Breast epithelium (tissue), 3 donors: ENCODE results near the gene NUP107.

Experiments used
- CTCF ChIP-seq, 3 donors: fragments of 450-650 bp; IDR thresholded peaks; one replicate each; pipeline ENCODE4 v1.5.1; 2016 to 2017; ENCODE audit warnings: antibody characterized with exemption in 3 of 3, mild to moderate bottlenecking in 3 of 3, moderate library complexity in 3 of 3
- POLR2A ChIP-seq: fragments of 450-650 bp; IDR thresholded peaks from one replicate; pipeline ENCODE4 v1.6.1; 2016; ENCODE audit warnings: antibody characterized with exemption, mild to moderate bottlenecking, moderate library complexity
- POLR2AphosphoS5 ChIP-seq, 3 donors: sonication (generic); formaldehyde crosslinking; IDR thresholded peaks; one replicate each; pipeline ENCODE4 v1.6.1; 2017; ENCODE audit warnings: antibody characterized with exemption in 3 of 3

GRCh38 chr12:68733661-68734071, 46.9 kb downstream of the NUP107 start:
- TF ChIP-seq CTCF (IDR thresholded peaks at IDR 0.05) = no peak
- TF ChIP-seq POLR2A = no peak
- TF ChIP-seq POLR2AphosphoS5 (IDR thresholded peaks at IDR 0.05) = no peak
